ENCODE data around the gene KIF1B.

- TF ChIP-seq, protein P1, sequence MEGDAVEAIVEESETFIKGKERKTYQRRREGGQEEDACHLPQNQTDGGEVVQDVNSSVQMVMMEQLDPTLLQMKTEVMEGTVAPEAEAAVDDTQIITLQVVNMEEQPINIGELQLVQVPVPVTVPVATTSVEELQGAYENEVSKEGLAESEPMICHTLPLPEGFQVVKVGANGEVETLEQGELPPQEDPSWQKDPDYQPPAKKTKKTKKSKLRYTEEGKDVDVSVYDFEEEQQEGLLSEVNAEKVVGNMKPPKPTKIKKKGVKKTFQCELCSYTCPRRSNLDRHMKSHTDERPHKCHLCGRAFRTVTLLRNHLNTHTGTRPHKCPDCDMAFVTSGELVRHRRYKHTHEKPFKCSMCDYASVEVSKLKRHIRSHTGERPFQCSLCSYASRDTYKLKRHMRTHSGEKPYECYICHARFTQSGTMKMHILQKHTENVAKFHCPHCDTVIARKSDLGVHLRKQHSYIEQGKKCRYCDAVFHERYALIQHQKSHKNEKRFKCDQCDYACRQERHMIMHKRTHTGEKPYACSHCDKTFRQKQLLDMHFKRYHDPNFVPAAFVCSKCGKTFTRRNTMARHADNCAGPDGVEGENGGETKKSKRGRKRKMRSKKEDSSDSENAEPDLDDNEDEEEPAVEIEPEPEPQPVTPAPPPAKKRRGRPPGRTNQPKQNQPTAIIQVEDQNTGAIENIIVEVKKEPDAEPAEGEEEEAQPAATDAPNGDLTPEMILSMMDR (IDR thresholded peaks at IDR 0.05): no peak
- TF ChIP-seq POLR2A (IDR thresholded peaks at IDR 0.05): no peak
Observed at GRCh38 chr1:10245674-10246073, 35.3 kb downstream of the KIF1B start.

Measured in right lobe of liver (tissue), 4 donors.